Measurements from ENCODE around the gene TLNRD1.

The TLNRD1 gene

GRCh38 chr15:80972276-80972675 lies 28.4 kb upstream of the TLNRD1 start:
- Histone ChIP-seq H3K27me3 (ENCODE audit: insufficient read depth, poor library complexity, severe bottlenecking) (no peaks in the 10 kb centered on the region), H3K4me3 (replicated peaks; ENCODE audit: insufficient read depth, low read length) (no peak overlapping the region), H3K27ac (replicated peaks) (no peak overlapping the region)
- no peak for TF ChIP-seq REST (IDR thresholded peaks at IDR 0.05; ENCODE audit: insufficient replicate concordance, low read depth)
- TF ChIP-seq SPI1 (IDR thresholded peaks at IDR 0.05; ENCODE audit: borderline replicate concordance, low read depth), result no peak
- TF ChIP-seq CTCF (IDR thresholded peaks at IDR 0.05; ENCODE audit: insufficient read depth, low read length), result no peak
- no peak for TF ChIP-seq GABPA (IDR thresholded peaks at IDR 0.05; ENCODE audit: low read depth)
- TF ChIP-seq POLR2AphosphoS5 (IDR thresholded peaks at IDR 0.05; ENCODE audit: low read depth), result no peak
- no peak for DNase-seq (ENCODE audit: low read depth in 1 of 2, low spot score in 1 of 2)

GRCh38 chr15:80974914-80975313 lies 25.8 kb upstream of the TLNRD1 start:
- DNase-seq (ENCODE audit: low read depth in 1 of 2, low spot score in 1 of 2), result no peak
- Histone ChIP-seq H3K4me3 (replicated peaks; ENCODE audit: insufficient read depth, low read length) (no peak overlapping the region), H3K27me3 (ENCODE audit: insufficient read depth, poor library complexity, severe bottlenecking) (no peaks in the 10 kb centered on the region), H3K27ac (replicated peaks) (no peak overlapping the region)
- TF ChIP-seq CTCF (IDR thresholded peaks at IDR 0.05; ENCODE audit: insufficient read depth, low read length) (no peak), GABPA (IDR thresholded peaks at IDR 0.05; ENCODE audit: low read depth) (no peak), POLR2AphosphoS5 (IDR thresholded peaks at IDR 0.05; ENCODE audit: low read depth) (no peak), REST (IDR thresholded peaks at IDR 0.05; ENCODE audit: insufficient replicate concordance, low read depth) (no peak), SPI1 (IDR thresholded peaks at IDR 0.05; ENCODE audit: borderline replicate concordance, low read depth) (no peak)

DNA sequence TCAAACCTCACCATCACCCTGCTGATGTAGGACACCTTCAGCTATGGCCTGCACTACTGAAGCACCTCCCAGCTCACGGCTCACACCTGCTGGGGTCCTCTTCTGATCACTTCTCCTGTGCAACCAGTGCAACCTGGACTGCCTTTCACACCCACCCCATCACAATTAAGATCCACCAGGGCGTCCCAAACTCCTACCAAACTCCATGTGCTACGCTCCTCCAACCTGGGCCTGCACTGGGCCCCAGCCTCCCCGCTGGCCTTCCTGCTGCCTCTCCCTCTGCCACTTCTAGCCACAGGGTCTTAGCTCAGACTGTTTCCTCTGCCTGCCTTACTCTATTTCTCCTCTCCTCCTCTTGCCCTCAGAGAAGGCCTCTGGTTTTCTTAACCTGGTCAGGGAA lies 23.9 kb upstream of the TLNRD1 start:
- no peaks in the 10 kb centered on the region for H3K27me3 ChIP-seq (ENCODE audit: insufficient read depth, poor library complexity, severe bottlenecking)
- TF ChIP-seq POLR2AphosphoS5 (IDR thresholded peaks at IDR 0.05; ENCODE audit: low read depth), result no peak
- no peak for TF ChIP-seq REST (IDR thresholded peaks at IDR 0.05; ENCODE audit: insufficient replicate concordance, low read depth)
- TF ChIP-seq SPI1 (IDR thresholded peaks at IDR 0.05; ENCODE audit: borderline replicate concordance, low read depth), result no peak
- no peak for TF ChIP-seq GABPA (IDR thresholded peaks at IDR 0.05; ENCODE audit: low read depth)
- H3K4me3 ChIP-seq (replicated peaks; ENCODE audit: insufficient read depth, low read length), result no peak overlapping the region
- DNase-seq (ENCODE audit: low read depth in 1 of 2, low spot score in 1 of 2), result no peak
- H3K27ac ChIP-seq (replicated peaks), result no peak overlapping the region
